C4-2B (cell line): Measurements from ENCODE around the gene ING2.
"Not testable (repeated sequence)": the region's sequence is repeated elsewhere in the genome, so short reads cannot be mapped to it uniquely, and the experiment has no call there.

ENCODE experiments used
- ZFX ChIP-seq: fragments of 450-650 bp; IDR thresholded peaks from 2 replicates; pipeline ENCODE4 v1.6.1; 2017
- TF ChIP-seq, protein P1 (sequence below): fragments of 450-650 bp; conservative IDR thresholded peaks from 2 replicates; pipeline ENCODE4 v1.5.1; 2017; ENCODE audit warnings: mild to moderate bottlenecking

- TF ChIP-seq, protein P1, sequence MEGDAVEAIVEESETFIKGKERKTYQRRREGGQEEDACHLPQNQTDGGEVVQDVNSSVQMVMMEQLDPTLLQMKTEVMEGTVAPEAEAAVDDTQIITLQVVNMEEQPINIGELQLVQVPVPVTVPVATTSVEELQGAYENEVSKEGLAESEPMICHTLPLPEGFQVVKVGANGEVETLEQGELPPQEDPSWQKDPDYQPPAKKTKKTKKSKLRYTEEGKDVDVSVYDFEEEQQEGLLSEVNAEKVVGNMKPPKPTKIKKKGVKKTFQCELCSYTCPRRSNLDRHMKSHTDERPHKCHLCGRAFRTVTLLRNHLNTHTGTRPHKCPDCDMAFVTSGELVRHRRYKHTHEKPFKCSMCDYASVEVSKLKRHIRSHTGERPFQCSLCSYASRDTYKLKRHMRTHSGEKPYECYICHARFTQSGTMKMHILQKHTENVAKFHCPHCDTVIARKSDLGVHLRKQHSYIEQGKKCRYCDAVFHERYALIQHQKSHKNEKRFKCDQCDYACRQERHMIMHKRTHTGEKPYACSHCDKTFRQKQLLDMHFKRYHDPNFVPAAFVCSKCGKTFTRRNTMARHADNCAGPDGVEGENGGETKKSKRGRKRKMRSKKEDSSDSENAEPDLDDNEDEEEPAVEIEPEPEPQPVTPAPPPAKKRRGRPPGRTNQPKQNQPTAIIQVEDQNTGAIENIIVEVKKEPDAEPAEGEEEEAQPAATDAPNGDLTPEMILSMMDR = not testable (repeated sequence)
- TF ChIP-seq ZFX = not testable (repeated sequence)
These were observed 39.0 kb upstream of the ING2 start for GRCh38 chr4:183465879-183466278.
